Cardiac muscle cell (in vitro differentiated cells and primary cell): Measurements from ENCODE around the gene TRIOBP. TPM values are rescaled to one million over a fixed set of nuclear protein-coding genes. Genes with fewer than 3 reads are reported as not detected.
"Not testable (repeated sequence)": the region's sequence is repeated elsewhere in the genome, so short reads cannot be mapped to it uniquely, and the experiment has no call there.

ENCODE experiments used
- DNase-seq, 2 donors: peaks; one replicate each; pipeline versions ENCODE4 v3.0.0 to v3.0.0-alpha.2; 2010 to 2017; ENCODE audit warnings: low read depth in 1 of 2, low spot score in 1 of 2
- H3K27ac ChIP-seq: fragments of 200-600 bp; sonication (generic); 2 replicates; pipeline ENCODE4 v1.5.1; 2016
- H3K27me3 ChIP-seq: fragments of 200-600 bp; sonication (generic); 2 replicates; pipeline ENCODE4 v1.6.0; 2016; ENCODE audit warnings: control low read depth
- H3K36me3 ChIP-seq: fragments of 200-600 bp; sonication (generic); 2 replicates; pipeline ENCODE4 v1.5.1; 2016; ENCODE audit warnings: control low read depth
- H3K4me1 ChIP-seq: fragments of 200-600 bp; sonication (generic); 2 replicates; pipeline ENCODE4 v1.8.1; 2017; ENCODE audit warnings: low read depth, mild to moderate bottlenecking, mixed run types
- H3K4me3 ChIP-seq: fragments of 200-600 bp; sonication (generic); 2 replicates; pipeline ENCODE4 v1.5.1; 2016; ENCODE audit warnings: mild to moderate bottlenecking
- H3K9me3 ChIP-seq: fragments of 200-600 bp; sonication (generic); 2 replicates; pipeline ENCODE4 v1.5.1; 2017; ENCODE audit warnings: low read depth, mild to moderate bottlenecking, control low read depth
- polyA plus RNA-seq: library from polyadenylated mRNA; unstranded; fragments of >200 nt; fragmentation: Nextera tagmentation; extraction: Ambion mirVana; gene quantifications from 2 replicates; pipeline ENCODE4 v1.2.1, GENCODE V29; 2016
- total RNA-seq: library from RNA; depleted of rRNA; stranded (reverse); fragments of >200 nt; gene quantifications from 2 replicates; pipeline ENCODE4 v1.2.3, GENCODE V29; 2016
- TF ChIP-seq, protein P1 (sequence below): IDR thresholded peaks from 2 replicates; pipeline ENCODE4 v1.5.1; 2012; ENCODE audit warnings: low read depth, mild to moderate bottlenecking, low read length

TRIOBP gene
- total and polyA plus RNA-seq, 2 experiments from 2014 or later, result 150 to 202 TPM

DNA sequence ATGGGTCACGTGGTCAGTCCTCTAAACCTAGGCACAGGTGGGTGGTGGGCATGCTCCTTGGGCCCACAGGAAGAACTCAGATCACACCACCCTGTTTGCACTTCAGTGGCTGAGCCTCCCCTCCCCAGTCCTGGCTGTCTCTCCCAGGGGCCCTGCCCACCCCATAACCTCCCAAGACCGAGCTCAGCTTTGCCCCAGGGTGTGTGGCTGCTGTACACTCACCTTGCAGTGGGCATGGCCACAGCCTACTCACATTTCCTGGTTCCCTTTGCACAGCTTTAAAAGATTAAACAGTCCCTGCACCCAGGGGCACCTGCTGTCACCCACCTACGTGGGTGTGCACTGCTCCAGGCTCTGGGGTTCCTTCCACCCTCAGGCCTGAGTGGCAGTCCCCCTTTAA, 13.8 kb downstream of the TRIOBP start:
- Histone ChIP-seq H3K4me1 (no peaks in the 10 kb centered on the region), H3K9me3 (no peaks in the 10 kb centered on the region), H3K27me3 (no peaks in the 10 kb centered on the region), H3K27ac (no peak overlapping the region), H3K36me3 (peaks cover 6% of the 10 kb centered on the region), H3K4me3 (no peak overlapping the region)
- TF ChIP-seq, protein P1, sequence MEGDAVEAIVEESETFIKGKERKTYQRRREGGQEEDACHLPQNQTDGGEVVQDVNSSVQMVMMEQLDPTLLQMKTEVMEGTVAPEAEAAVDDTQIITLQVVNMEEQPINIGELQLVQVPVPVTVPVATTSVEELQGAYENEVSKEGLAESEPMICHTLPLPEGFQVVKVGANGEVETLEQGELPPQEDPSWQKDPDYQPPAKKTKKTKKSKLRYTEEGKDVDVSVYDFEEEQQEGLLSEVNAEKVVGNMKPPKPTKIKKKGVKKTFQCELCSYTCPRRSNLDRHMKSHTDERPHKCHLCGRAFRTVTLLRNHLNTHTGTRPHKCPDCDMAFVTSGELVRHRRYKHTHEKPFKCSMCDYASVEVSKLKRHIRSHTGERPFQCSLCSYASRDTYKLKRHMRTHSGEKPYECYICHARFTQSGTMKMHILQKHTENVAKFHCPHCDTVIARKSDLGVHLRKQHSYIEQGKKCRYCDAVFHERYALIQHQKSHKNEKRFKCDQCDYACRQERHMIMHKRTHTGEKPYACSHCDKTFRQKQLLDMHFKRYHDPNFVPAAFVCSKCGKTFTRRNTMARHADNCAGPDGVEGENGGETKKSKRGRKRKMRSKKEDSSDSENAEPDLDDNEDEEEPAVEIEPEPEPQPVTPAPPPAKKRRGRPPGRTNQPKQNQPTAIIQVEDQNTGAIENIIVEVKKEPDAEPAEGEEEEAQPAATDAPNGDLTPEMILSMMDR, result no peak
- DNase-seq, result no peak

DNA sequence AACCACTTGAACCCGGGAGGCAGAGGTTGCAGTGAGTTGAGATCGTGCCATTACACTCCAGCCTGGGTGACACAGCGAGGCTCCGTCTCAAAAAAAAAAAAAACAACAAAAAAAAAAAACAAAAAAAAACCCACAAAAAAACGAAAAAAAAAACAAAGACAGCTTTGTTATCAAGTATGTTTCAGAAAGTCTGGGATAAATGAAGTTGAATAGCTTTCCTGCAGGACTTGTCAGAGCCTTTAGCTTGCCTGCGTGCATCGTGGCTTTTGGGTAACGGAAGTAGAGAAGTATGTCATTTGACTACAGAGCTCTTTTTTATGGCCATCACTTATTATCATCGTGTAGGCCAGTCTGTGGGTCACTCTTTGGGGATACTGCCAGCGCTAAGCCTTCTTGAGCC, 14.6 kb downstream of the TRIOBP start:
- Histone ChIP-seq H3K27ac (no peak overlapping the region), H3K4me3 (no peak overlapping the region), H3K9me3 (no peaks in the 10 kb centered on the region), H3K4me1 (no peaks in the 10 kb centered on the region), H3K27me3 (no peaks in the 10 kb centered on the region), H3K36me3 (peaks cover 8% of the 10 kb centered on the region)
- DNase-seq, result no peak
- TF ChIP-seq, protein P1, result no peak

DNA sequence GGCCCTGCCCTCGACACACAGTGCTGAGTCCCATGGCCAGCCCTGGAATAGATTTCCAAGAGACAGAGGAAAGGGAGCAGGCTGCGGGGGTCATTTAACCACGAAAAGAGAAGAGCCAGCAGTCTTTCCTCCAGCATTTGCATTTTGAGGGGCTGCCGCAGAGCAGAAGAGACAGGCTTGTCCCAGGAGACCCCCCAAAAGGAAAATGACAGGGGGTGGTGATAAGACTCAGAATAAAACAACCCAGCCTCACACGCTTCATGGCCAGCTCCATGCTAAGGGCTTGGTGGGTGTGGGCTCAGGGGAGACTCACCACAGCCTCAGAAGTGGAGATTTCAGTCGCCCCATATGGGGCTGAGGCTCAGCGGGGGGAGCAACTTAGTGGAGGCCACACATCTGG, 16.9 kb downstream of the TRIOBP start:
- TF ChIP-seq, protein P1, result no peak
- H3K9me3 ChIP-seq, result no peaks in the 10 kb centered on the region

DNA sequence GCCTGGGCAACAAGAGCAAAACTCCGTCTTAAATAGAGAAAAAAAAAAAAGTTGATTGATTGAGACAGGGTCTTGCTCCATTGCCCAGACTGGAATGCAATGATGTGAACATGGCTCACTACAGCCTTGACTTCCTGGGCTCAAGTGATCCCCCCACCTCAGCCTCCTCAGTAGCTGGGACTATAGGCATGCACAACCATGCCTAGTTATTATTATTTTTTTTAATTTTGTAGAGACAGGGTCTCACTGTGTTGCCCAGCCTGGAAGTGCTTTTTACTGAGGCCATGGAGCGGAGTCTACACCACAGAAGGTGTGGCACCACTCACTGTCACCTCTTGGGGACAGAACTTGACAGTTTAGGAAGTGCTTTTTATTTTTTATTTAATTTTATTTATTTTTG, 17.8 kb downstream of the TRIOBP start:
- Histone ChIP-seq H3K27me3 (no peaks in the 10 kb centered on the region), H3K4me1 (no peaks in the 10 kb centered on the region), H3K36me3 (peaks cover 8% of the 10 kb centered on the region), H3K27ac (no peak overlapping the region), H3K9me3 (no peaks in the 10 kb centered on the region), H3K4me3 (no peak overlapping the region)
- no peak for DNase-seq
- TF ChIP-seq, protein P1, result no peak

More for the DNA sequence above, 16.9 kb downstream of the TRIOBP start:
- no peaks in the 10 kb centered on the region for H3K4me1 ChIP-seq
- no peak overlapping the region for H3K27ac ChIP-seq
- no peak for DNase-seq
- H3K4me3 ChIP-seq, result no peak overlapping the region
- peaks cover 8% of the 10 kb centered on the region for H3K36me3 ChIP-seq
- no peaks in the 10 kb centered on the region for H3K27me3 ChIP-seq

DNA sequence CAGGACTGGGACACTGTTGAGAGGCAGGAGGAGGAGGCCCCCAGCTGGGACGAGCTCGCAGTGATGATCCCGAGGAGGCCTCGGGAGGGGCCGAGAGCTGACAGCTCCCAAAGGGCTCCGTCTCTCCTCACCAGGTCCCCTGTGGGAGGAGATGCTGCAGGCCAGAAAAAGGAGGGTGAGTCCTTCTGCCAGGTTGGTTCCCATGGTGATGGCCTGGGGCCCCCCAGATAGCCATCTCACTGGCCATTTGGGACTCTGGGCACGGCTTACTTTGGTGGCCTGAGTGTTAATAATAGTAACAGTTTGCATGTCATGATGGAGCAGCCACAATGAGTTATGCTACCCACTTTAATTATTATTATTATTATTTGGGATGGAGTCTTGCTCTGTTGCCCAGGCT, 18.9 kb downstream of the TRIOBP start:
- no peak for DNase-seq
- Histone ChIP-seq H3K27ac (no peak overlapping the region), H3K4me1 (no peaks in the 10 kb centered on the region), H3K9me3 (no peaks in the 10 kb centered on the region), H3K4me3 (no peak overlapping the region), H3K36me3 (peaks cover 8% of the 10 kb centered on the region), H3K27me3 (no peaks in the 10 kb centered on the region)
- TF ChIP-seq, protein P1, result no peak

DNA sequence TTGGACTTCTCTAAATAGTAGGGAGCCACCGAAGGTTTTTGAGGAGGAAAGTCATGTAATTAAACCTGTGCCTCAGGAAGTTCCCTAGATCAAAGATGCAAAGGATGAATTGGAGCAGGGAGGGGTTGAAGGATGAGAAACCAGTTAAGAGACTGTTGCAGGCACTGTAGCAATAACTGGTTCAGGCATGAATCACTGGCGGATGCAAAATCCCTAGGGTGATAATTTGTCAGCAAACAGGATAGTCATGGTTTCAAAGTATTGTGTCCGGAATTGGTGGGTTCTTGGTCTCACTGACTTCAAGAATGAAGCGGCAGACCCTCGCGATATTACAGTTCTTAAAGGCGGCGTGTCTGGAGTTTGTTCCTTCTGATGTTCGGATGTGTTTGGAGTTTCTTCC, 19.9 kb downstream of the TRIOBP start:
- TF ChIP-seq, protein P1, result no peak
- H3K4me1 ChIP-seq, result no peaks in the 10 kb centered on the region
- no peaks in the 10 kb centered on the region for H3K27me3 ChIP-seq
- no peaks in the 10 kb centered on the region for H3K9me3 ChIP-seq
- no peak overlapping the region for H3K4me3 ChIP-seq
- H3K36me3 ChIP-seq, result peaks cover 8% of the 10 kb centered on the region
- no peak overlapping the region for H3K27ac ChIP-seq
- no peak for DNase-seq

DNA sequence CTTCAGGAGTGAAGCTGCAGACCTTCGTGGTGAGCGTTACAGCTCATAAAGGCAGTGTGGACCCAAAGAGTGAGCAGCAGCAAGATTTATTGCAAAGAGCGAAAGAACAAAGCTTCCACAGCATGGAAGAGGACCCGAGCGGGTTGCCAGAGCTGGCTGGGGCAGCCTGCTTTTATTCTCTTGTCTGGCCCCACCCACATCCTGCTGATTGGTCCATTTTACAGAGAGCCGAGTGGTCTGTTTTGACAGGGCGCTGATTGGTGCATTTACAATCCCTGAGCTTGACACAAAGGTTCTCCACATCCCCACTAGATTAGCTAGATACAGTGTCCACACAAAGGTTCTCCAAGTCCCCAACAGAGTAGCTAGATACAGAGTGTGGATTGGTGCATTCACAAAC, 20.4 kb downstream of the TRIOBP start:
- not testable (repeated sequence) for H3K4me1 ChIP-seq

DNA sequence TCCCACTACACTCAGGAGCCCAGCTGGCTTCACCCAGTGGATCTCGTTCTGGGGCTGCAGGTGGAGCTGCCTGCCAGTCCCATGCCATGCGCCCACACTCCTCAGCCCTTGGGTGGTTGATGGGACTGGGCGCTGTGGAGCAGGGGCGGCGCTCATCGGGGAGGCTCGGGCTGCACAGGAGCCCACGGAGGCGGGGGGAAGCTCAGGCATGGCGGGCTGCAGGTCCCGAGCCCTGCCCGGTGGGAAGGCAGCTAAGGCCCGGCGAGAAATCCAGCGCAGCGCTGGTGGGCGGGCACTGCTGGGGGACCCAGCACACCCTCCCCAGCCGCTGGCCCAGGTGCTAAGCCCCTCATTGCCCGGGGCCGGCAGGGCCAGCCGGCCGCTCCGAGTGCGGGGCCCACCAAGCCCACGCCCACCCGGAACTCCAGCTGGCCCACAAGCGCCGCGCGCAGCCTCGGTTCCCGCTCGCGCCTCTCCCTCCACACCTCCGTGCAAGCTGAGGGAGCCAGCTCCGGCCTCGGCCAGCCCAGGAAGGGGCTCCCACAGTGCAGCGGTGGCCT, 21.0 kb downstream of the TRIOBP start:
- not testable (repeated sequence) for DNase-seq, H3K9me3 ChIP-seq, H3K27me3 ChIP-seq, H3K4me3 ChIP-seq, H3K36me3 ChIP-seq, H3K27ac ChIP-seq, H3K4me1 ChIP-seq

More for the DNA sequence above, 20.4 kb downstream of the TRIOBP start:
- H3K4me3 ChIP-seq, H3K9me3 ChIP-seq, DNase-seq, H3K27me3 ChIP-seq, H3K36me3 ChIP-seq, H3K27ac ChIP-seq: not testable (repeated sequence)
